ENCODE results near the gene CDK3. TPM values are rescaled to one million over a fixed set of nuclear protein-coding genes. Genes with fewer than 3 reads are reported as not detected.
"Not testable (repeated sequence)": the region's sequence is repeated elsewhere in the genome, so short reads cannot be mapped to it uniquely, and the experiment has no call there.

Gene CDK3
- polyA plus RNA-seq, 2 of the 4 experiments (the other 2 are of a cell fraction): 5.1 to 5.5 TPM

- no peaks in the 10 kb centered on the region for H3K9me3 ChIP-seq
- no peak for ATAC-seq
- POLR2A ChIA-PET: interaction anchor here (0.7 kb wide), 1 partner anchor 9 kb away, joined by 3 read pairs; the partner anchor contains the start of genes ACOX1 and TEN1
- WGBS (ENCODE audit: missing lambda C conversion rate): 48% methylated on average over 4 of the region's 4 CpGs
- 0 out of 3 replicates have a peak, but pooled peaks cover 3% of the 10 kb centered on the region for H3K4me1 ChIP-seq
- H3K27ac ChIP-seq: no peak overlapping the region
- peak in 1 of 2 experiments; percentile 21 for DNase-seq (ENCODE audit: low read depth in 1 of 2, low spot score in 1 of 2)
- TF ChIP-seq TP53 (CRISPR knock-in tag; IDR thresholded peaks at IDR 0.05): no peak
- TF ChIP-seq HEYL (CRISPR knock-in tag; IDR thresholded peaks at IDR 0.05): no peak
- no peak for TF ChIP-seq MAFK (IDR thresholded peaks at IDR 0.05; ENCODE audit: partially characterized antibody)
- TF ChIP-seq KDM5A (IDR thresholded peaks at IDR 0.05): no peak
- no peak for TF ChIP-seq RNF2 (IDR thresholded peaks at IDR 0.05; ENCODE audit: borderline replicate concordance, low read depth)
- TF ChIP-seq BCL3 (IDR thresholded peaks at IDR 0.05): no peak
- TF ChIP-seq REST (IDR thresholded peaks at IDR 0.05): no peak
- no peak for TF ChIP-seq ELK1 (IDR thresholded peaks at IDR 0.05; ENCODE audit: low read depth, low read length)
- TF ChIP-seq POLR2AphosphoS2 (conservative IDR thresholded peaks at IDR 0.05; ENCODE audit: low read length): no peak
- TF ChIP-seq RCOR1 (IDR thresholded peaks at IDR 0.05; ENCODE audit: low read depth, low read length): no peak
- TF ChIP-seq BHLHE40 (IDR thresholded peaks at IDR 0.05; ENCODE audit: low read depth, low read length): no peak
- no peak for TF ChIP-seq RARB (CRISPR knock-in tag; IDR thresholded peaks at IDR 0.05)
- TF ChIP-seq TFCP2L1 (CRISPR knock-in tag; IDR thresholded peaks at IDR 0.05): no peak
- TF ChIP-seq KDM1A (IDR thresholded peaks at IDR 0.05; ENCODE audit: low read depth): no peak
- no peak for TF ChIP-seq CHD4 (IDR thresholded peaks at IDR 0.05; ENCODE audit: borderline replicate concordance)
- no peak for TF ChIP-seq ZC3H11A (IDR thresholded peaks at IDR 0.05)
- TF ChIP-seq ATOH8 (CRISPR knock-in tag; IDR thresholded peaks at IDR 0.05; ENCODE audit: low read depth): no peak
- H3K4me3 ChIP-seq: no peak overlapping the region
- FAIRE-seq: no peak
- H3K4me2 ChIP-seq: no peak overlapping the region
- CTCF ChIA-PET: interaction anchor here (0.6 to 2.4 kb wide), 5 partner anchors 9 to 73 kb away, joined by 3 to 10 read pairs (median 4); partner anchors contain the start of genes ACOX1, MRPL38 and TEN1
Measured at GRCh38 chr17:75970011-75970523, 30.6 kb upstream of the CDK3 start.

- H3K4me2 ChIP-seq: no peak overlapping the region
- H3K9me3 ChIP-seq: no peaks in the 10 kb centered on the region
- FAIRE-seq: no peak
- H3K4me3 ChIP-seq: no peak overlapping the region
- ChIA-PET CTCF (interaction anchor here (0.6 to 2.4 kb wide), 5 partner anchors 10 to 72 kb away, joined by 3 to 10 read pairs (median 4); partner anchors contain the start of gene MRPL38), POLR2A (interaction anchor here (0.7 kb wide), 1 partner anchor 8 kb away, joined by 3 read pairs; the partner anchor contains the start of genes ACOX1 and TEN1)
- peaks cover 3% of the 10 kb centered on the region; the same call in 2 of the 3 replicates for H3K4me1 ChIP-seq
- TF ChIP-seq RCOR1 (IDR thresholded peaks at IDR 0.05; ENCODE audit: low read depth, low read length): no peak
- no peak for TF ChIP-seq NFE2L2 (conservative IDR thresholded peaks at IDR 0.05; ENCODE audit: low read length)
- TF ChIP-seq EHMT2 (IDR thresholded peaks at IDR 0.05; ENCODE audit: low read depth): no peak
- no peak for TF ChIP-seq NR3C1 (IDR thresholded peaks at IDR 0.05)
- WGBS (ENCODE audit: missing lambda C conversion rate): 93% methylated on average over 7 of the region's 7 CpGs
- no peak for ATAC-seq
- DNase-seq (ENCODE audit: low read depth in 1 of 2, low spot score in 1 of 2): no peak
- no peak overlapping the region for H3K27ac ChIP-seq
Measured at GRCh38 chr17:75970626-75971025, 30.0 kb upstream of the CDK3 start.

- 94% methylated on average over 6 of the region's 6 CpGs for WGBS (ENCODE audit: missing lambda C conversion rate)
- ATAC-seq; DNase-seq (ENCODE audit: low read depth in 1 of 2, low spot score in 1 of 2); H3K4me3 ChIP-seq; POLR2A ChIA-PET; H3K27ac ChIP-seq; H3K9me3 ChIP-seq; H3K4me2 ChIP-seq; FAIRE-seq: not testable (repeated sequence)
- H3K4me1 ChIP-seq: peaks cover 27% of the 10 kb centered on the region
- CTCF ChIA-PET: interaction anchor here (0.6 to 2.5 kb wide), 3 partner anchors 25 to 70 kb away, joined by 3 to 8 read pairs (median 6); no protein-coding TSS in a partner anchor
Measured at GRCh38 chr17:75975187-75975586, 25.5 kb upstream of the CDK3 start.

All from A549 (cell line).